HEK293 (cell line): Measurements from ENCODE around the gene MAP3K7CL.

Experiments used
- KLF9 ChIP-seq: fragments of 450-650 bp; formaldehyde crosslinking; IDR thresholded peaks from 2 replicates; pipeline ENCODE4 v1.5.1; 2016; ENCODE audit warnings: missing biosample characterization, missing genetic modification characterization, low read depth
- ZBTB17 ChIP-seq: fragments of 450-650 bp; formaldehyde crosslinking; IDR thresholded peaks from 2 replicates; pipeline ENCODE4 v1.5.1; 2016; ENCODE audit warnings: missing biosample characterization, missing genetic modification characterization
- ZNF785 ChIP-seq: fragments of 450-650 bp; formaldehyde crosslinking; IDR thresholded peaks from 2 replicates; pipeline ENCODE4 v1.5.1; 2016; ENCODE audit warnings: missing biosample characterization, missing genetic modification characterization

GRCh38 chr21:29164323-29164942, 34.0 kb downstream of the MAP3K7CL start:
- no peak for TF ChIP-seq ZNF785 (tag by site-specific recombination)
- TF ChIP-seq ZBTB17 (tag by site-specific recombination): no peak
- no peak for TF ChIP-seq KLF9 (tag by site-specific recombination)
